Osteocyte (in vitro differentiated cells): ENCODE results near the gene GSTA4. TPM values are rescaled to one million over a fixed set of nuclear protein-coding genes. Genes with fewer than 3 reads are reported as not detected.
"Not testable (repeated sequence)": the region's sequence is repeated elsewhere in the genome, so short reads cannot be mapped to it uniquely, and the experiment has no call there.

Source experiments
- DNase-seq: peaks from one replicate; pipeline ENCODE4 v3.0.0; 2021; ENCODE audit warnings: mixed read lengths; ENCODE audit not compliant: unreplicated experiment; ENCODE audit errors: extremely low spot score
- H3K27ac Mint-ChIP-seq: one replicate; pipeline ENCODE4 v1.8.0; 2021; ENCODE audit warnings: mild to moderate bottlenecking, mixed read lengths; ENCODE audit not compliant: unreplicated experiment
- H3K27me3 Mint-ChIP-seq: one replicate; pipeline ENCODE4 v1.8.0; 2021; ENCODE audit warnings: mixed read lengths; ENCODE audit not compliant: unreplicated experiment
- H3K36me3 Mint-ChIP-seq: one replicate; pipeline ENCODE4 v1.8.0; 2021; ENCODE audit warnings: mixed read lengths; ENCODE audit not compliant: unreplicated experiment
- H3K4me1 Mint-ChIP-seq: one replicate; pipeline ENCODE4 v1.8.0; 2021; ENCODE audit warnings: mixed read lengths; ENCODE audit not compliant: unreplicated experiment
- H3K4me3 Mint-ChIP-seq: one replicate; pipeline ENCODE4 v1.8.0; 2021; ENCODE audit warnings: mild to moderate bottlenecking, moderate library complexity, mixed read lengths; ENCODE audit not compliant: unreplicated experiment
- H3K9me3 Mint-ChIP-seq: one replicate; pipeline ENCODE4 v1.8.0; 2021; ENCODE audit warnings: mixed read lengths; ENCODE audit not compliant: unreplicated experiment
- total RNA-seq: library from RNA; stranded (reverse); gene quantifications from 2 replicates; pipeline ENCODE4 v1.2.1, GENCODE V29; 2021
- TF ChIP-seq, protein P1 (sequence below): fragments of 200-600 bp; sonication (generic); IDR thresholded peaks from 2 replicates; pipeline ENCODE4 v1.5.0; 2021; ENCODE audit warnings: antibody characterized with exemption, mild to moderate bottlenecking, moderate library complexity

GSTA4 gene
- total RNA-seq, 1 donor from 2014 or later: 45.3 TPM

GRCh38 chr6:52958546-52959255 lies 36.4 kb downstream of the GSTA4 start:
- Mint-ChIP-seq H3K4me1 (no peaks in the 10 kb centered on the region), H3K36me3 (no peaks in the 10 kb centered on the region), H3K27ac (no peak overlapping the region), H3K27me3 (peaks cover 6% of the 10 kb centered on the region), H3K4me3 (no peak overlapping the region), H3K9me3 (peaks cover 3% of the 10 kb centered on the region)
- TF ChIP-seq, protein P1, sequence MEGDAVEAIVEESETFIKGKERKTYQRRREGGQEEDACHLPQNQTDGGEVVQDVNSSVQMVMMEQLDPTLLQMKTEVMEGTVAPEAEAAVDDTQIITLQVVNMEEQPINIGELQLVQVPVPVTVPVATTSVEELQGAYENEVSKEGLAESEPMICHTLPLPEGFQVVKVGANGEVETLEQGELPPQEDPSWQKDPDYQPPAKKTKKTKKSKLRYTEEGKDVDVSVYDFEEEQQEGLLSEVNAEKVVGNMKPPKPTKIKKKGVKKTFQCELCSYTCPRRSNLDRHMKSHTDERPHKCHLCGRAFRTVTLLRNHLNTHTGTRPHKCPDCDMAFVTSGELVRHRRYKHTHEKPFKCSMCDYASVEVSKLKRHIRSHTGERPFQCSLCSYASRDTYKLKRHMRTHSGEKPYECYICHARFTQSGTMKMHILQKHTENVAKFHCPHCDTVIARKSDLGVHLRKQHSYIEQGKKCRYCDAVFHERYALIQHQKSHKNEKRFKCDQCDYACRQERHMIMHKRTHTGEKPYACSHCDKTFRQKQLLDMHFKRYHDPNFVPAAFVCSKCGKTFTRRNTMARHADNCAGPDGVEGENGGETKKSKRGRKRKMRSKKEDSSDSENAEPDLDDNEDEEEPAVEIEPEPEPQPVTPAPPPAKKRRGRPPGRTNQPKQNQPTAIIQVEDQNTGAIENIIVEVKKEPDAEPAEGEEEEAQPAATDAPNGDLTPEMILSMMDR: no peak
- DNase-seq: no peak

- Mint-ChIP-seq H3K27me3 (peaks cover 4% of the 10 kb centered on the region), H3K4me3 (no peak overlapping the region), H3K4me1 (no peaks in the 10 kb centered on the region)
These were observed 39.2 kb downstream of the GSTA4 start for GRCh38 chr6:52955871-52956270.

DNA sequence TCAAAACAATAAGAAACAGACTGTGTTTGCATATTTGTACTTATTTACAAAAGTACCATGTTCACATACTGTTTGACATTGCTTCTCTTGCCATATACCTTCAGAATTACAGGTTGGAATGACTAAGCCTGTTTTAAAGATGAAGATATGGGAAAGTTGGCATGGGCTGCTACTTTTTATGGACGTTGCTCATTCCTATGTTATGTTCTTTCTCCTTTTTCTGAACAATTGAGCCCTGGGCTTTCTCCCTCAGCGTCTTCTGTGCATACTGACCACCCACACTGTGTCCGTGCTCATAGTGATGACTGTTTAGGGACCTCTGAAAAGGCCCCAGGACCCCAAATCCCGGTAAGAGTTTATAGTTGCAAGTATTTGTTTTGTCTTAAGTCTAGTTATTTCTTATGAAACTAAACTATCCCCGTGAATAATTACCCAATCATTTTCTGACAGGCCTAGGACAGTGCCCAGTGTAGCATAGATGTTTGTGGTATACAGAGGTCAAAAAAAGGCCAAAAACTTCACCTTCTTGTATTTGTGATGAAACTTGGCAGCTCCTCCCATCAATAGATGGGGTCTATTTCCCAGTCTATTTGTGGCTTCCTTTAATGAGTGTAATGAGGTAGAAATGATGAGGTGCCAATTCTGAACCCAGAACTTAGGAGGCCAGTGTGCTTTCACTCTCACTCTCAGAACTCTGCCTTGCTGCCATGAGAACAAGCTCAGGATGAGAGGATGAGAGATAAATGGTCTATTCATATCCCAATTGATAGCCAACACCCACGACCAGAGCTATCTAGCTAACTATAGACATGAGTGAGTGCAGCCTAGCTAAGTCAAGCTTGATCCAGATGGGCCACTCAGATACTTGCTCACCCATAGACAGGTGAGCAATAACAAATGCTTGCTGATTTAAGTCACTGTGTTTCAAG lies 40.9 kb downstream of the GSTA4 start:
- Mint-ChIP-seq H3K27ac (no peak overlapping the region), H3K9me3 (no peaks in the 10 kb centered on the region), H3K4me3 (no peak overlapping the region)

More at GRCh38 chr6:52955871-52956270, 39.2 kb downstream of the GSTA4 start:
- H3K9me3 Mint-ChIP-seq: peaks cover 3% of the 10 kb centered on the region
- H3K27ac Mint-ChIP-seq: no peak overlapping the region
- no peak for DNase-seq
- TF ChIP-seq, protein P1: no peak
- H3K36me3 Mint-ChIP-seq: no peaks in the 10 kb centered on the region

DNA sequence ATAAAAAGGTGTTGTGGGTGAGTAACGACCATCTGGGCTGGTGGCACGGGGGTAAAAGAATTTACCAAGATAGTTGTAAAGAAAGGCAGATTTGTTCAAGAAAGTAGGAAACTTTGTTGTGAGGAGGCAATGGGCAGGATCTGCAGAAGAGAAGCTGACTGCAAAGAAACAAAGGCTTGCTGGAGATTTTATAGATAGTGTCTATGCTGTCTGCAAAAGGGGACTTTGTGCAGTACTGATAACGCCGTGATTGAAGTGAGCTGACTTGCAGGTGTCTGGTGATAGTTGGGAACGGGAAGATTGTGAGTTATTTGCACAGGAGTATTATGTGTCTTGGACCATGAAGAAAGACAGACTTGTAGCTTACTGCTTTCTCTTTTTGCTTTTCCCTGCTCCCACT lies 48.8 kb downstream of the GSTA4 start:
- peaks cover 41% of the 10 kb centered on the region for H3K27me3 Mint-ChIP-seq
- TF ChIP-seq, protein P1: no peak
- no peaks in the 10 kb centered on the region for H3K9me3 Mint-ChIP-seq
- no peaks in the 10 kb centered on the region for H3K4me1 Mint-ChIP-seq
- DNase-seq: no peak
- no peak overlapping the region for H3K4me3 Mint-ChIP-seq
- H3K36me3 Mint-ChIP-seq: no peaks in the 10 kb centered on the region
- no peak overlapping the region for H3K27ac Mint-ChIP-seq

More for the DNA sequence above, 40.9 kb downstream of the GSTA4 start:
- Mint-ChIP-seq H3K36me3 (no peaks in the 10 kb centered on the region), H3K4me1 (no peaks in the 10 kb centered on the region), H3K27me3 (peaks cover 17% of the 10 kb centered on the region)
- TF ChIP-seq, protein P1: no peak
- no peak for DNase-seq

DNA sequence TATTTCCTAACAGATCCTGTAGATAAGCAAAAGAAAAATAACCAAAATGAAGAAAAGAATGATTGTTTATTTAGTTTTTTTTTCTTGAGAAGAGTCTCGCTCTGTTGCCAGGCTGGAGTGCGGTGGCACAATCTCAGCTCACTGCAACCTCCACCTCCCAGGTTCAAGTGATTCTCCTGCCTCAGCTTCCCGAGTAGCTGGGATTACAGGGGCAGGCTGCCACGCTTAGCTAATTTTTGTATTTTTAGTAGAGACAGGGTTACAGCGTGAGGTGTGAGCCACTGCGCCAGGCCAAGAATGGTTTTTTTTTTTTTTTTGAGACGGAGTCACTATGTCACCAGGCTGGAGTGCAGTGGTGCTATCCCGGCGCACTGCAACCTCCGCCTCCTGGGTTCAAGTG lies 52.3 kb downstream of the GSTA4 start:
- H3K4me1 Mint-ChIP-seq, H3K9me3 Mint-ChIP-seq, H3K36me3 Mint-ChIP-seq, H3K27ac Mint-ChIP-seq, DNase-seq, H3K4me3 Mint-ChIP-seq: not testable (repeated sequence)
- peaks cover 17% of the 10 kb centered on the region for H3K27me3 Mint-ChIP-seq
